HL-60 (cell line): ENCODE measurements around the gene IL4I1.

Source experiments
- CTCF ChIP-seq: IDR thresholded peaks from one replicate; pipeline ENCODE4 v1.5.1; 2011; ENCODE audit warnings: low read length, control low read depth, inconsistent platforms; ENCODE audit not compliant: insufficient read depth
- POLR2AphosphoS5 ChIP-seq: IDR thresholded peaks from 2 replicates; pipeline ENCODE4 v1.6.1; 2012; ENCODE audit warnings: low read depth
- REST ChIP-seq: IDR thresholded peaks from 2 replicates; pipeline ENCODE4 v1.6.1; 2012; ENCODE audit warnings: low read depth; ENCODE audit not compliant: insufficient replicate concordance

- TF ChIP-seq CTCF (no peak), REST (no peak), POLR2AphosphoS5 (no peak)
Observed at GRCh38 chr19:49910179-49910578, 13.5 kb upstream of the IL4I1 start.
